DMS53 (cell line): ENCODE measurements around the gene NLRP1.
"Not testable (repeated sequence)": the region's sequence is repeated elsewhere in the genome, so short reads cannot be mapped to it uniquely, and the experiment has no call there.

ENCODE experiments used
- DNase-seq: peaks from one replicate; lab custom pipeline; 2025; lab: John Stamatoyannopoulos, UW

The NLRP1 gene

DNA sequence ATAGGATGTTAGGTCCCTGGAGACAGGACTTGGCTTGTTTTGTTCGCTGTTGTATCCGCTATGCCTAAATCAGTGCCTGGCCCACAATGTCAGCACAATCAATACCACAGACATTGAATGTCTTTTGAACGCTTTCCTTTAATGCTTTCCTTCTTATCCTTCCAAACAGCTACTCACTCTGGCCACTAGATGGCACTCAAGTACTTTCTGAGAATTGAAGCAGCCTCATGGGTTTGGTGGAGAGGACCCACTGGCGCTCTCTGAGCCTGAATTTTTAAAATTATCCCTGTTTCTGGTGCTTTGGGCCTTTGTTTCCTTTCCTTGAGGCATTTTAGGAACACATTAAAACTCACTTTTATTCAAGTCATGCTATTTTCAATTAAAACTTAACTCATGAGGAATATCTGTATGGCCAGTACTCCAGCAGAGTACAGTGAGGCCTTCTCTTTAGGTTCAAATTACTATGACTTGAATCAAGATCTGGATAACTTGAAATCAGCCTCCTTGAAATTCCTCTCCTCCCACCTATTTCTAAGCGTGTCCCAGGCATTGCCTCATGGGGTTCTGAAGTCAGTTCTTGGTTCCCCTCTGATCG lies 3.2 kb upstream of the NLRP1 start:
- DNase-seq: peak; percentile 73

DNA sequence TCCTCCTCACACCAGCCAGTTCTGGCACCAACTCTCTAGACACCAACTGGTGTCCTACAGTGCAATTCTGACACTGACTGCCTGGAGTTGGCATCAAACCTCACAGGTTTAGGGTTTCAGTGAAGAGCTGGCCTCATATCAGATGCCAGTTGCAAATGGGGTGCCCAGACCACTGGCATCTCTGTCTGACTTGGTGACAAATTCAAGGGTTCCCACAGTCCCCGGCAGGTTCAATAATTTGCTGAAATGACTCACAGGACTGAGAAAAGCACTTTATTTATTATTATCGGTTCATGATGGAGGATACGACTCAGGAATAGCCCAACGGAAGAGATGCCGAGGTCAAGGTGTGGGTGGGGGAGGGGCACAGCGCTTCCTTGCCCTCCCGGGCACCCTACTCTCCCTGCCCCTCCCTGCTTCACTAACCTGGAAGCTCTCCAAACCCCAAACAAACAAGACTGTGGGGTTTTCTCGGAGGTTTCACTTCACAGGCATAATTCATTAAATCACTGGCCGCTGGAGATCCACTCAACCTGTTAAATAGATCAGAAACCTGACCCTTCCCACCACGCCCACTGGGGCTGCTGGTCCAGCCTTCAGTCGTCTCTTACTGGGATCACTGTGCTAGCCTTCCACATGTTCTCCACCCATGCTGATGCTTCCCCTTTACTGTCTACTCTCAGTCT lies 1.7 kb upstream of the NLRP1 start:
- no peak for DNase-seq

DNA sequence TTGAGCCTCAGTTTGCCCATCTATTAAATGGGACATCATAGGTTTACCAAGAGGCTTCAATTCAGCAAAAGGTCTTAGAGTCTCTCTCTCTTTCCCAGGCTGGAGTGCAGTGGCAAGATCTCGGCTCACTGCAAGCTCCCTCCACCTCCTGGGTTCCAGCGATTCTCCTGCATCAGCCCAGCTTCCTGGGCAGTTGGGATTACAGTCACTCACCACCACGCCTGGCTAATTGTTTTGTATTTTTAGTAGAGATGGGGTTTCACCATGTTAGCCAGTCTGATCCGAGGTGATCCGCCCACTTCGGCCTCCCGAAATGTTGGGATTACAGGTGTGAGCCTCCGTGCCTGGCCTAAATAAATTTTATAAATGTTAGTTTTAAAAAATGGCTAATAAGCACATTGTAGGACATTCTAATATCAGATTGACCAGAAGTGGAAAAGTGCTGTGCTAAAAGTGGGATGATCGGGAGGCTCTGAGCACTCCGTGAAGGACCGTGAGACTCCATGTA lies 1.0 kb upstream of the NLRP1 start:
- no peak for DNase-seq

DNA sequence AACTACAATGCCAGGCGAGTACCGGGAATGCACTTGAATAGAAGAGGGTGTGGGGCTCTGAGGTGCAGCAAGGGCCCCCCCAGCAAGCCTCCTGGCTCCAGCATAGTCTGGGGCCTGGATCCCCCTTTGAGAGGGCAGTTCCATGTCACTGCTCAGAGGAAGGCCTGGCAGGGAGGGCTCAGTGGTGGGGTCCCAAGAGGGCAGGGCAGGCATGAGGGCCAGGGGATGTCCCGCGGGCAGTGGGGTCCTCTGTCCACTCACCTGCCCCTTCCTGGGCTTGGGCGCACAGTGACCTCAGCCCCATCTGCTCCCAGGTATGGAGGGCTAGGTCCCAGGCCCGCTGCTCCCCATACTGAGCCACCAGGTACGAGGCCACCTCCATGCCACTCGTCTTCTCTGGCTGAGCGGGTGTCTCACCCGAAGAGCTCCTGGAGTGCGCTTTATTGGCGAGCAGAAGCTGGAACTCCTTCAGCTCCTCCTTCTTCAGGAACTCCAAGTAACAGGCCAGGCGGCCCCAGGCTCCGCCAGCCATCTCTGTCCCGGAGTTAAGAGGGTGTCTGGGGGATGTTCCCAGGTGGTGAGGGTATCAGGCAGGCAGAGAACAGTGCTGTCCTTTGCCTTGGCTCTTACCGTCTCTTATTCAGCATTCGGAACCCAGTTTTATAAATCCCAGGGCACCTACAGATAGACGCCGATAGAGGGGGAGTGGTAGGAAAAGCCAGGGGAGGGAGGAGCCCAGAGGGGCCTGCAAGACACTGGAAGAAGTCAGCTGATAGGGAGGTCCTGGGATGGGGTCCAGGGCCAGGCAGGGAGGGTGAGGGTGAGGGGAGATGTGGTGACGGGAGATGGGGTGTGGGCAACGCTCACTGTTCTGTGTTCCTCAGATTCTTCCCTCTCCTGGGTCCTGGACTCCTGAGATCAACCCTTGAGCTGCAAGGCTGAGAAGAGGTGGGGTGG lies 605 bp downstream of the NLRP1 start:
- DNase-seq: no peak

DNA sequence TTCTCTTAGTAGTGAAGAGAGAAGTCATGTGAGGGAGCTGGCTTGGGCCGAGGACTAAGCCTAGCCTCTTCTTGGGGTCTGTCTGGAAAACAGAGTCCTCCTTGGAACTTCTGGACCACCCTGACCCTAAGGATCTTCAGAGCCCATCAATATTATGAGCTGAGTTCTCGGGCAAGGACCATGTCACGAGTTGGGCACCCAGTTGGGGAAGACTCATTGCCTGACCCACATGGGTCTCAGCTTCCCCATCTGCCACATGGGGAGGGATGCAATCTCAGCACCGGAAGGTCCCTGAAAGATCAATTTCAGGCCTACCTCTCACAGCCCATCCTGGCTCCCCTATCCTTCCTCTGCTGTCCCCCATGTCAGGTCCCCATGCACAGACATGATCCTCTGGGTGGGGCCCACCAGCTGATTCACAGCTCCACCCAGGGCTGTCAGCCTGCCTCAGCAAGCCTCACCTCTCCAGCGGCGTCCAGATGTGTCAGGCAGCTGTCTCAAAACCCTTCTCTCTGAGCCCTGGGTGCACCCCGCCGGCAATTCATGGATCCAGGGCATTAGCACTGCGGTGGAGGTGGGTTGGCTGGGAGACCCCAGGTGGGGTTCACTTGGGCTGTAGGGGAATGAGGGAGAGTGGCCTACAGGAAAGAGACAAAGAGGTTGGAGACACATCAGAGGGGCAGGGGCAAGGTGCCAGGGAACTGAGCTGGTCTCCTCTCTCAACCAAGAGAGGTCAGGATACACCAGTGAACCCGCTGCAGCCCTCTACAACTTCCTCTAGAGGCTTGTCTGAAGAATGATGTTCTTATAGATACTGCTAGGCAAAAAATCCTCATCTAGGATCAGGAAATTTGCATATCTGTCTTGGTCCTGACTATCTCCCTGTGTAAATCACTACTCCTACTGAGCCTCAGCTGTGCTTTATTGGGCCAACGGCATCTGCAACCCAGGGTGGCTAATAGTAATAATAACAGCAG lies 1.8 kb downstream of the NLRP1 start:
- DNase-seq: no peak

DNA sequence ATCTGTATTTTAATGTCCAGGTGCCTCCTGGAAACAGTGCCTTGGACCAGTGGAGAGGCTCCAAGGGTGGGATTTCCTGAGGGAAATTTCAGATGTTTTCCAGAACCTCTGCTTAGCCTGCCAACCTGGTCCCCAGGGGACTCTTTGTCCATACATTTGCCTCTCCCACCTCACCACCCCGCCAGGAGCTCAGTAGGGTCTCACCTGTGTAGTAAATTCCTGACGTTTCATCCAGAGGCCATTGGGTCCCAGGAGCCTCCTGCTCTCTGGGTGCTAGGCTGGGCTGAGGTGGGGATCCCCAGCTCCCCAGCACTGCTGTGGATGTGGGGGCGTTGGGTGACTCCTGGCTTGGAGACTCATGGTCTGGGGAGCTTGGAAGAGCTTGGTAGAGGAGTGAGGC lies 2.7 kb downstream of the NLRP1 start:
- no peak for DNase-seq

DNA sequence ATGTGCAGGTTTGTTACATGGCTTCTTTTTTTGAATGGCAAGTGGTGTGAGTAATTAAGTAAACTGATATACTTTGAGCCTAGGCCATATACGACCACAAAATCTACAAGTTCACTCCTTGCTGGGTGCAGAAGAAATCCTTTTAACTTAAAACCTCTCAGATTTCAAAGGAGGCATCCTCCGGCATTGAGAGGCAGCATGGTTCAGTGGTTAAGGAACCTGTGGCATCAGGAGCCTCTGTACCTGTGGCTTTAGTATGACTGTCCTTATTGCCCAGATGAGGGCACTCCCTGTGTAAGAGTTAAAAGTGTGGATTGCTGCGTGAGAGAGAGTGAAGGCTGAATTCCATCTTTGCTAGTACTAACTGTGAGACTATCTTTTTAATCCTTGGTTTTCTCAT lies 3.3 kb downstream of the NLRP1 start:
- no peak for DNase-seq

DNA sequence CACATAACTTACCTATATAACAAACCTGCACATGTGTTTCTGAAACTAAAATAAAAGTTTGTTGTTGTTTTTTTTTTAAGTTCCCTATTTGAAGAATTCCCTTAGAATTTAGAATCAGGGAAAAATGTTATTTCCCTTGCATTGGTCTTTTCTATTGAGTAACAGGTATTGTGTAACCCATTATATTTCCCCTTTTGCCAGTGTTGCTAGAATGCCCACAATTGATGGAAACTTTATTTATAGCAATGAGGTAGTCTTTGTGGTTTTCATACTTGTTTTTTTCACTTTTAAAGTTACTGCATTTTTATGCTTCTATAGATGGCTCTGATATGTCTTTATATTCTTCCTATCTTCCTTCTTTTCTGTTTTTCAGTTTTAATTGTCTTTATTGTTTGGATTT lies 3.9 kb downstream of the NLRP1 start:
- no peak for DNase-seq

DNA sequence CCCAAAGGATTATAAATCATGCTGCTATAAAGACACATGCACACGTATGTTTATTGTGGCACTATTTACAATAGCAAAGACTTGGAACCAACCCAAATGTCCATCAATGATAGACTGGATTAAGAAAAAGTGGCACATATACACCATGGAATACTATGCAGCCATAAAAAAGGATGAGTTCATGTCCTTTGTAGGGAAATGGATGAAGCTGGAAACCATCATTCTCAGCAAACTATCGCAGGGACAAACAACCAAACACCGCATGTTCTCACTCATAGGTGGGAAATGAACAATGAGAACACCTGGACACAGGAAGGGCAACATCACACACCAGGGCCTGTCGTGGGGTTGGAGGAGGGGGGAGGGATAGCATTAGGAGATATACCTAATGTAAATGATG lies 5.5 kb downstream of the NLRP1 start:
- DNase-seq: not testable (repeated sequence)

DNA sequence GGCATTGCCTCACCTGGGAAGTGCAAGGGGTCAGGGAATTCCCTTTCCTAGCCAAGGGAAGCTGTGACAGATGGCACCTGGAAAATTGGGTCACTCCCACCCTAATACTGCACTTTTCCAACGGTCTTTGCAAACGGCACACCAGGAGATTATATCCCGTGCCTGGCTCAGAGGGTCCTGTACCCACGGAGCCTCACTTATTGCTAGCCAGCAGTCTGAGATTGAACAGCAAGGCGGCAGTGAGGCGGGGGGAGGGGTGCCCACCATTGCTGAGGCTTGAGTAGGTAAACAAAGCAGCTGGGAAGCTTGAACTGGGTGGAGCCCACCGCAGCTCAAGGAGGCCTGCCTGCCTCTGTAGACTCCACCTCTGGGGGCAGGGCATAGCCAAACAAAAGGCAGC lies 11.3 kb downstream of the NLRP1 start:
- DNase-seq: not testable (repeated sequence)

DNA sequence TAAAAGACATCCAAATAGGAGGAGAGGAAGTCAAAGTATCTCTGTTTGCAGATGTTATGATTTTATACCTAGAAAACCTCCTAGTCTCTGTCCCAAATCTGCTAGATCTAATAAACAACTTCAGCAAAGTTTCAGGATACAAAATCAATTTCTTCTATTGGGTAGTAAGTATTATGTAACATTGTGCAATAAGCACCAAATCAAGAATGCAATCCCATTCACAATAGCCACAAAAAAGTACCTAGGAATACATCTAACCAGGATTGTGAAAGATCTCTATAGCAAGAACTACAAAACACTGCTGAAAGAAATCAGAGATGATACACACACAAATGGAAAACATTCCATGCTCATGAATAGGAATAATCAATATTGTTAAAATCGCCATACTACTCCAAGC lies 13.0 kb downstream of the NLRP1 start:
- DNase-seq: no peak

DNA sequence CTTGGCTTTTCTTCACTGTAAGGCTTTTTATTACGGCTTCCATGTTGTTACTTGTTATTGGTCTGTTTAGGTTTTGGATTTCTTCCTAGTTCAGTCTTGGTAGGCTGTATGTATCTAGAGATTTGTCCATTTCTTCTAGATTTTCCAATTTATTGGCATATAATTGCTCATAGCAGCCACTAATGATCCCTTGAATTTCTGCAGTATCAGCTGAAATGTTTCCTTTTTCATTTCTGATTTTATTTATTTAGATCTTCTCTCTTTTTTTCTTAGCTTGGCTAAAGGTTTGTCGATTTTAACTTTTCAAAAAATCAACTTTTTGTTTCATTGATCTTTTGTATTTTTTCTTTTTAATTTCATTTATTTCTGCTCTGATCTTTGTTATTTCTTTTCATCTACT lies 18.5 kb downstream of the NLRP1 start:
- no peak for DNase-seq

DNA sequence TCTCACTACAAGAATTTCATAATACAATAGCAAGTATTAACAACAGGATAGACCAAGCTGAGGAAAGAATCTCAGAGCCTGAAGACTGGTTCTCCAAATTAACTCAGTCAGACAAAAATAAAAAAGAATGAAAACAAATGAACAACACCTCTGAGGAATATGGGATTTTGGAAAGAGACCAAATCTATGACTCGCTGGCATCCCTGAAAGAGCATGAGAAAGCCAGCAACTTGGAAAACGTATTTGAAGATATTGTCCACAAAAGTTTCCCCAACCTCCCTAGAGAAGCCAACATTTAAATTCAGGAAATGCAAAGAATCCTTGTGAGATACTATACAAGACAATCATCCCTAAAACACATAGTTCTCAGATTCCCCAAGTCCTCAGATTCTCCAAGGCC lies 20.9 kb downstream of the NLRP1 start:
- no peak for DNase-seq

DNA sequence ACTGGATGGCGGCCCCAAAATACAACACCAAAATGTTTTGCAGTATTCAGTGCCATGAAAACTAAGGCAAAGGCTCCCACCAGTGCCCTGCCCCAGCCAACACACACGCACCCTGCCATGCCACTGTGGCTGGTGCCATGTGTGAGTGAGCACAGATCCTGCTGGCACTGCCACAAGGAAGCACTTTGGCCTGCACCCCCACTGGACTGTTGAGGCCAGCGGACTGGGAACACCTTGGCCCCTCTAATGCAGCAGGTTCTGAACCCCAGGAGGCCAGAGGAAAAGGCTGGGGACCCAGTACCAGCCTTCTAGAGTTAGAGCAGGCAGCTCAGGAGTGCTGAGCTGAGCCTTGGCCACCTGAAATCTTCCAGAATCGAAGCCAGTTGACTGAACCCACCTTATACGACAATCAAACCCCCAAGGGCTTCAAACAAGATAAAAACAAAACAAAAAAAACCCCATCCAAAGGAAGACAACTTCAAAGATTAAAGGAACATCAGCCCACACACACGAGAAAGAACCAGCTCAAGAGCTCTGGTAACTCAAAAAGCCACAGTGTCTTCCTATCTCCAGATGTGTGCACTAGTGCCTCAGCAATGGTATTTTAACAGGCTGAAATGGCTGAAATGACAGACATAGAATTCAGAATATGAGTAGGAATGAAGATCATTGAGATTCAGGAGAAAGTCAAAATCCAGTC lies 21.5 kb downstream of the NLRP1 start:
- no peak for DNase-seq

DNA sequence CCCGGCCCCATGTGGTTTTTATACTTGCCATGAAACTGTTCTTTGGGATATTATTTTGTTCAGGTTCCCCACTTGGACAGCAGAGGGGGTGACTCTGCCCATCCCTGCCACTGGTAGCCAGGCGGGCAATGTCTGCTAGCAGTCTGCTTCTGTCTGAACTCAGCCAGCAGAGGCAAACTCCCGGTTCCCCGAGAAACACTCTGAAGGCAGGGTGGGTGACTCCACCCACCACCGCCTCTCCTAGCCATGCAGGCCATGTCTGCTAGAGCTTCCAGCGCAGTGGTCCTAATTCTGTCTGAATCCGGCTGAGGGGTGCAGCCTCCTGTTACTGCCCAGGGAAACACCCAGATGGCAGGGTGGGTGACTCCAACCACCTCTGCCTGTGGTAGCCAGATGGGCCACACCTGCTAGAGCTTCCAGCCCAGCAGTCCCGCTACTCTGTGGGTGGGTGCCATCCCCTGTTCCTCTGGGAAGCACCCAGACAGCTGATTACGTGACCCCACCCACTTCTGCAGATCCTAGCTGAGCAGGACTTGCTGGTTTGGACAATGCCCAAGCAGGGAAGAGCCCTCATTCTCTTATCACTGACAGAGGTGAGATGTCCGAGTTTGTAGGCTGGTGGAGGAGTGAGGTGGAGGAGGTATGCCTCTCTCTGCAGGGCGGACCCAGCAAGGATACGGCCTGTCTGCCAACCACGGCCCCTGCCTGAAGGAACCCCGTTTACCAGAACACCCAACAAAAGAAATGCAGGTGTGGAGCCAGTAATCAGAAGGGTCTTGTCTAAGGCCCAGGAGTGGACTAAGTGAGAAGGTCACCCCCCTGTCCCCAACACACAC lies 22.4 kb downstream of the NLRP1 start:
- DNase-seq: no peak

DNA sequence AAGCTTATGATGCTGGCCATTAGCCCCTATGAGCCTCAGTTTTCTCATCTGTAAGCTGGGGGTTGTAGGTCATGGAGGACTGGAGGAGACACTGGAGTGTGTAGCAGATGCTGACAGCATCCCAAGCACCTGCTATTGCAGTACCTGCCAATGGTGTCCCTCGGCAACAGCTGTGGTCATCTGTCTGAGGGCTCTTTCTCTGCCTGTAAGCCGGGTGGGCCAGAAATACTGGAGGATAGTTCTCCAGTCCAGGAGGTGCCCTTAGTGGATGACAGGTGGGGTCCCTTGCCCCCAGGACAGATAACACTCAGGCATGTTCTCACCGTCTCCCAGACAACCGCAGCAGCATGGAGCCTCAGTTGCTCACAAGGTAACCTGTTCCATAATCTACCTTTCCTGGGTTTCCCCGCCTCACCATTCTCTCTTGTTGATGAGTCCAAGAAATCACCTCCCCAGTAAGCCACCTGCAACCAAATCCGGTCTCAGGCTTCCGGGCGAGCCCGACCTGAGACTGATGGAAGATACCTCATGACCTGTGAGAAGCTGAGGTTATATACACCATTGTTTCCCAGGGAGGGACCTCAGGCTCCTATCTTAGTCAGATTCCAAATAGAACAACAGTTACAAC lies 23.8 kb downstream of the NLRP1 start:
- no peak for DNase-seq

DNA sequence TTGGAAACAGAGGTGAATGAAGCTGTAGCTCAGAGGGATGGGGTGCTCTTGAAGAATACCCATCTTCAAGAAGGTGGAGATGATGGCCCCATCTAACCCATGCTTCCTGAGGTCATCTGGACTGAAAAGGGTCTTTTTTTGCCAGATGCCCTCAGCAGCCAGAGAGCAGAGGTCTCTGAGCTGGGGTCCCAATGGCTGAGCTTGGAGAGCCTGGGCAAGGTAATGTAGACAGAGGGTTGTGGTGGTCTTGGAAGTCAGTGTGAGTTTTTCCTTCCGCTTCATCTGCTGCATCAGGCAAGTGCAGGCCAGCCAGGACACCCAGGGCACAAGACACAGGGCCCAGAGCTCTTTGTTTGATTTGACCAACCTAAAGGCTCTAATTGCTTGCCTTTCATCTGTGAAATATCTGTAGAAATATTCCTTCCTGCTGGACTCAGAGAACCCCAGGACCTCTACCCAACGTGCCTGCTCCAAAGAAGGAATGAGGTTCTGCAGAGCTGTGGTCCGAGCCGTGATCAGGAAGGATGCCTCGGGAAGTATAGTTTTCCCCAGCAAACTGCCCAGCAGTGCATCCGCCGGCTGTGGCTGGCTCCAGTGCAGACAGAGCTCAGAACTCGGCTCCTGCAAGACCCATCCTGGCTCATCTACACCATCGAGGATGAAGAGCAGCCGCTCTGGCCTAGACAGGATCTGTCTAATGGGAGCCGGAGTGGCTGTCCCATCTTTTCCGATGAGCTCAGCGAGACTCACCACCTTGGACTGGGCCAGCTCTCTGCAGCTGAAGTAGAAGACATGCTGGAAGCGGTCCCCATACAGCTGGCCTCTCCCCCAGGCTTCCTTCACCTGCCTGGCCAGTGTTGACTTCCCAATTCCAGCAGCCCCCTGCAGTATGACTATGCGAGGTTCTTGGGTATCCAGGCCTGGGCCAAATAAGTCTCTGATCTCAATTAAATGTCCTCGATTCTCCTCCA lies 25.2 kb downstream of the NLRP1 start:
- no peak for DNase-seq

DNA sequence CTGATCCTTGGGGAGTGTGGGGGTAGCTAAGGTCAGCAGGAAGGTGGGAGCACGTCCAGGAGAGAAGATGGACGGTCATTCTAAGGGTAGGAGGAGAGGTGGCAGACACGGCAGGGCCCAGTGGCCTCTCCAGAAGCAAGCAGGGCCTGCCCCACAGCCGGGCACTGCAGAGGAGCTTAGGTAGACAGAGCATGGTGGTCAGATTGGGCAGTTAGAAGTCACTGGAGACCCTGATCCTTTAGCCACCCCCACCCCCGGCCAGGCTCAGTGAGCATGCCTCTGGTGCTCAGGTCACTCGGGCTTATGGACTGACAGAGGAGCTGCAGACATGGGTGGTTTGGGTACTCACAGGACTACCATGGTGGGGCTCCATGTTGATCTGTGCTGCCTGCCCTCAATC lies 26.3 kb downstream of the NLRP1 start:
- DNase-seq: no peak
